Thoracic aorta (tissue), 2 donors: ENCODE results near the gene SCCPDH. TPM values are rescaled to one million over a fixed set of nuclear protein-coding genes. Genes with fewer than 3 reads are reported as not detected.
"Not testable (repeated sequence)": the region's sequence is repeated elsewhere in the genome, so short reads cannot be mapped to it uniquely, and the experiment has no call there.

Experiments used
- ATAC-seq: fragments of 150-250 bp; one replicate; pipeline ENCODE4 v1.8.0; 2017; ENCODE audit warnings: low read depth; ENCODE audit not compliant: insufficient number of reproducible peaks, low FRiP score
- DNase-seq: peaks from one replicate; pipeline ENCODE4 v3.0.0-alpha.2; 2020; ENCODE audit warnings: low spot score
- H3K27ac ChIP-seq, 2 donors: fragments of 200-600 bp; sonication (generic); 1 replicate in 1 of 2; 2 replicates in 1 of 2; pipeline ENCODE4 v1.5.1; 2016; ENCODE audit warnings: mild to moderate bottlenecking in 2 of 2, moderate library complexity in 2 of 2
- H3K27me3 ChIP-seq: fragments of 200-600 bp; sonication (generic); replicated peaks from 2 replicates; pipeline ENCODE4 v1.6.0; 2016; ENCODE audit warnings: mild to moderate bottlenecking; ENCODE audit not compliant: insufficient read depth
- H3K36me3 ChIP-seq: fragments of 200-600 bp; sonication (generic); one replicate; pipeline ENCODE4 v1.5.1; 2016
- H3K4me1 ChIP-seq, 2 donors: fragments of 200-600 bp; sonication (generic); 1 replicate in 1 of 2; 2 replicates in 1 of 2; pipeline versions ENCODE4 v1.5.1 to v1.6.0; 2016; ENCODE audit warnings: low read depth in 2 of 2, mild to moderate bottlenecking in 1 of 2; ENCODE audit not compliant: control insufficient read depth in 1 of 2
- H3K4me3 ChIP-seq: fragments of 200-600 bp; sonication (generic); 2 replicates; pipeline ENCODE4 v1.5.1; 2016; ENCODE audit warnings: mild to moderate bottlenecking
- H3K9me3 ChIP-seq: fragments of 200-600 bp; sonication (generic); 2 replicates; pipeline ENCODE4 v1.5.1; 2016
- CTCF ChIP-seq: fragments of 200-600 bp; sonication (generic); IDR thresholded peaks from one replicate; pipeline ENCODE4 v1.5.1; 2019; ENCODE audit warnings: antibody characterized with exemption
- total RNA-seq, 2 donors: library from RNA; depleted of rRNA; stranded (reverse); fragments of >200 nt; gene quantifications; one replicate each; pipeline versions ENCODE4 v1.1.0 to v1.2.3, GENCODE V29; 2016

The SCCPDH gene
- total RNA-seq, 2 donors from 2014 or later, result 12.8 to 14.4 TPM

GRCh38 chr1:246690100-246690499 is 34.1 kb upstream of the SCCPDH start:
- Histone ChIP-seq H3K4me1 (peaks cover 0 to 7% of the 10 kb centered on the region in 2 donors), H3K27me3 (no peaks in the 10 kb centered on the region), H3K27ac (no peak overlapping the region), H3K36me3 (no peaks in the 10 kb centered on the region), H3K4me3 (no peak overlapping the region), H3K9me3 (peaks cover 7% of the 10 kb centered on the region)
- no peak for TF ChIP-seq CTCF
- ATAC-seq, result no peak
- no peak for DNase-seq

- no peak for TF ChIP-seq CTCF
- H3K4me1 ChIP-seq, result peaks cover 0 to 7% of the 10 kb centered on the region in 2 donors
- H3K27me3 ChIP-seq, result no peaks in the 10 kb centered on the region
- DNase-seq (no peak), ATAC-seq (no peak)
- peaks cover 7% of the 10 kb centered on the region for H3K9me3 ChIP-seq
- H3K27ac ChIP-seq, result no peak overlapping the region
- H3K4me3 ChIP-seq, result no peak overlapping the region
- no peaks in the 10 kb centered on the region for H3K36me3 ChIP-seq
These were observed 32.4 kb upstream of the SCCPDH start for GRCh38 chr1:246691622-246692495.

- H3K36me3 ChIP-seq, H3K27me3 ChIP-seq, H3K9me3 ChIP-seq, DNase-seq, H3K4me3 ChIP-seq, ATAC-seq, H3K27ac ChIP-seq: not testable (repeated sequence)
- H3K4me1 ChIP-seq, result peaks cover 0 to 11% of the 10 kb centered on the region in 2 donors
These were observed 29.9 kb upstream of the SCCPDH start for GRCh38 chr1:246694213-246694895.

GRCh38 chr1:246695136-246695535 is 29.1 kb upstream of the SCCPDH start:
- peaks cover 0 to 9% of the 10 kb centered on the region in 2 donors for H3K4me1 ChIP-seq
- peaks cover 7% of the 10 kb centered on the region for H3K9me3 ChIP-seq
- TF ChIP-seq CTCF, result no peak
- DNase-seq, result no peak
- ATAC-seq, result no peak
- no peak overlapping the region for H3K4me3 ChIP-seq
- no peaks in the 10 kb centered on the region for H3K36me3 ChIP-seq
- no peaks in the 10 kb centered on the region for H3K27me3 ChIP-seq
- H3K27ac ChIP-seq, result no peak overlapping the region

GRCh38 chr1:246695666-246696065 is 28.5 kb upstream of the SCCPDH start:
- H3K4me1 ChIP-seq, result peaks cover 0 to 9% of the 10 kb centered on the region in 2 donors
- peaks cover 7% of the 10 kb centered on the region for H3K9me3 ChIP-seq
- DNase-seq (no peak), ATAC-seq (no peak)
- TF ChIP-seq CTCF, result no peak
- no peak overlapping the region for H3K27ac ChIP-seq
- H3K27me3 ChIP-seq, result no peaks in the 10 kb centered on the region
- no peaks in the 10 kb centered on the region for H3K36me3 ChIP-seq
- no peak overlapping the region for H3K4me3 ChIP-seq
